HG02678 (cell line): Measurements from ENCODE around the gene CST4.
"Not testable (repeated sequence)": the region's sequence is repeated elsewhere in the genome, so short reads cannot be mapped to it uniquely, and the experiment has no call there.

Experiments
- ATAC-seq: cut with Tn5 transposase; IDR thresholded peaks from one replicate; pipeline ENCODE4 v1.9.1; 2021; ENCODE audit warnings: mild to moderate bottlenecking, moderate library complexity; ENCODE audit not compliant: unreplicated experiment

The CST4 gene, protein sequence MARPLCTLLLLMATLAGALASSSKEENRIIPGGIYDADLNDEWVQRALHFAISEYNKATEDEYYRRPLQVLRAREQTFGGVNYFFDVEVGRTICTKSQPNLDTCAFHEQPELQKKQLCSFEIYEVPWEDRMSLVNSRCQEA

DNA sequence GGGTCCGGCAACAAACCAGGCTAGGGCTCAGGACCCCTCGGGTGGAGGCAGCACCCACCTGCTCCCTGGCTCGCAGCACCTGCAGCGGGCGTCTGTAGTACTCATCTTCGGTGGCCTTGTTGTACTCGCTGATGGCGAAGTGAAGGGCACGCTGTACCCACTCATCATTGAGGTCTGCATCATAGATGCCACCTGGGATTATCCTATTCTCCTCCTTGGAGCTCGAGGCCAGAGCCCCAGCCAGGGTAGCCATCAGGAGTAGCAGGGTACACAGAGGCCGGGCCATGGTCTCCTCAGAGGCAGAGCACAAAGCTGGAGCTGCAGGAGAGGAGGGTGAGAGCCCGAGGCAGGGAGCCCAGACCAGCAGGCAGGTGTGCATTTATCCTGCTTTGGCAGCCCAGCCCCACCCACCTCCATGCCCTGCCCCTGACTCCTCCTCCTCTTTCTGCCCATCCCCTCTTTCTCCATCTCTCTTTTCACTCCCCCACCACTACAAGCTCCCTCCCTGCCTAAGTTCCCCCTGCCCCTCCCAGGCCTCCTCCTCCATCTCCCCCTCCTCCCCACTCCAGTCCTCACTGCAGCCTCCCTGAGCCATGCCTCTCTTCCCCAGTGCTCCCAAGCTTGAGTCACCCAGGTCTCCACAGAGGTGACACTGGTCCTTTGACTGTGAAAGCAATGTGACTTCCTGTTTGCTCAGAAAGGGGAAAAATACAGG lies at the start of gene CST4:
TSS of gene CST4 (minus strand) at position 355 of the 715 bp plus-strand sequence. CDS start at position 286, 69 bp downstream.
- ATAC-seq, result not testable (repeated sequence)

DNA sequence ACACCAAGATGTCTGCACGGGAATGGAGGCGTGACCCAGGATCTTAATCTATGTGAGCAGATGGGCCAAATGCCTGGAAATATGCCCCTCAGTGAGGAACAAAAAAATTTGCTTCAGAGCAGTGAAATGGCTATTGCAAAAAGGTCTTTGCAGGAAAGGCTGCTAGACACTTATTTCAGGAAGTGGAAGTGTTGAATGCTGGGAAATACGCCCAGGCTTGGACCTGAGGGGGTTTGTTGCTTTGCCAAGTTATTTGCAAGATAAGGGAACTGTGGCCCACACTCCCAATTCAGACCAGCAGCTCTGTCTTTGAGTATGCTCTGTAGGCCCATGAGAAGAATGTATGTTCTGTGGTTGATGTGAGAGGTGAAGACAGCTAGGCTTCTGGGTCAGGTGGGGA lies 46.6 kb upstream of the CST4 start:
- not testable (repeated sequence) for ATAC-seq

DNA sequence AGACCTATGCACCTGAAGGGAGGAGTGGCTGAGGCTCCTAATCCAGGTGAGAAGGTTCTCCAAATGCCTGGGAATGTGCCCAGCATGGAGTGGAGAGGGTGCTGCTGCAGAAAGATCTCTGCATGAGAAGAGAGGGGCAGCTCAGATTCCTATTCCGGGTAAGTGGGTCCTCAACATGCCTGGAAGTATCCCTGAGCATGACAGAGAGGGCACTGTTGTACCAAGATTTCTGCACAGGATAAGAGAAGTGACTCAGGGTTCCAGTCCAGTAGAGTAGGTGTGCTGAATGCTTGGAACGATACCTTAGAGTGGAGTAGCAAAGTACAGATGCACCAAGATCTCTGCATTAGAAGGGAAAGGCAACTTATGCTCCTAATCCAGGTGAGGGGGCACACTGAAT lies 46.1 kb upstream of the CST4 start:
- not testable (repeated sequence) for ATAC-seq

DNA sequence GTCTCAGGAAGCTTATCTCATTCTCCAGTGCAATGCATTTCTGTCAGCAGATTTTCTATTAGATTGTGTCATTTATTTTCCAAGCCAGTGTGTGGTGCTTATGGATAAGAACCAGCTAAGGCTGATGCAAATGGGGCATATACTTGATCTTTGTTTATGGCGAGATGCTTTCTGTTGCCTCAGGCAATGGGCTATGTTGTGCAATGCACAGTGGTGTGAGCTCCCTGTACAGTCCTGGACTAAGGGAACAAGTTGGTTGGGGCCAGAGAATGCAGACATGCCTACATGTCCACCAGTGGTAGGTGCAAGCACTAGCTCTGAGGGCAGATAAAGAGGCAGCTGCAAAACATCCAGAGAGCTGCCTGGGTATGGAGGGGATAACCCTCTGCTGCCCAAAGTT lies 45.6 kb upstream of the CST4 start:
- ATAC-seq, result not testable (repeated sequence)

DNA sequence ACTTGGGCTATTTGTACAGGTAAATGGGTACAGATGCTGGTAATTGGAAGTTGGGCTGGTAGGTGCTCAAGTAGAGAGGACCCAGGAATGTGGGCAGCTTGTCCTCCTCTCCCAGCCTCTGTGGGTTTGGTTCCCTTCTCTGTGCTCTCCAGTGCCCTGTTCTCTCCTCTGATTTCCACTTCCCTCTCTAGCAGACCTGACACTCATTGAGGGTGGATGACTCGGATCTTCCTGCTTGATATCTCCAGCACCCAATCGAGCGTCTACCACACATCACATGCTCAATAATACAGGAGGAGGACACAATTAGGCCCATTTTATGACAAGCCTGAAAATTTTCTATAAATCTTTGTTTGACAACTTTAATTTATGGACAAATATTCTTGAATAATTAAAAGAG lies 38.2 kb upstream of the CST4 start:
- no peak for ATAC-seq

DNA sequence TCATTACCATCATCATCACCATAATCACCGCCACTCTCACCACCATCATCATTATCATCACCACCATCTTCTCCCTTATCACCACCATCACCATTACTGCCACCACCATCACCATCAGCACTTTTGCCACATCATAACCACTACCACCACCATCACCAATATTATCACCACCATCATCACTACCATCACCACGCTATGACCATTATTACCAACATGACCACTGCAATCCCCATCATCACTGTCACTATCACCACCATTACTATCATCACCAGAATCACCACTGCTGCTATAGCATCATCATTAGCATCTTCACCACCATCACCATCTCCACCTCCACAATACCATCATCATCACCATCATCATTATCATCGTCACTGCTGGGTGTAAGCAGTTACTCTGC lies 36.3 kb upstream of the CST4 start:
- ATAC-seq, result no peak

DNA sequence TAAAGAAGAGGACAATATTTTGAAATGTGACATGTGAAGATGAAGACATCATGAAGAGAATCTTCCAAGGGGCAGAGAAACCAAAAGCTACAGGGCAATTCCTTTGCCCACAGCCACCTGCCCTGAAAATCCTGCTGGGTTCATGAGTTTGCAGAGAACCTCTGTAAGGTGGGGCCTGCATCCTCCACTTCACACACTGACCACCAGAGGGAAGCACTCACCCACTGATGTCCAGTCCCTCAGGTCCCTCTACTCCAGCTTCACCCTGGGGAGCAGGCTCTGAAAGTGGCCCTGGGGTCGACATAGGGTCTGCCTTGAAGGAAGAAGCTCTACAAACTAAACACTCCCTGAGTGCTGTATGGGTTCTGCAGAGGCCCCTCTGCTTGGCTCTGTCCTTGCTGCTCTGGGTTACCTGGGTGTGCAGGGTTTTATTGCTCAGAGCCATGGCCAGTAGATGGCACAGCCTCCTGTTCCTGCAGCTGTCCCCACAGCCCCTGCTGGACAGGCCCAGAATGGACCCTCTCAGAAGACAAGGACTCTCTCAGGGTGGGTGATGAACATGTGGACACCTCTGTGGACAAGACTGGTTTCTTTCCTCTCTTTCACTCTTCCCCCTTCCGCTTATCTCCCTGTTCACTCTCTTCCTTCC lies 34.9 kb upstream of the CST4 start:
- ATAC-seq, result peak; percentile 71

DNA sequence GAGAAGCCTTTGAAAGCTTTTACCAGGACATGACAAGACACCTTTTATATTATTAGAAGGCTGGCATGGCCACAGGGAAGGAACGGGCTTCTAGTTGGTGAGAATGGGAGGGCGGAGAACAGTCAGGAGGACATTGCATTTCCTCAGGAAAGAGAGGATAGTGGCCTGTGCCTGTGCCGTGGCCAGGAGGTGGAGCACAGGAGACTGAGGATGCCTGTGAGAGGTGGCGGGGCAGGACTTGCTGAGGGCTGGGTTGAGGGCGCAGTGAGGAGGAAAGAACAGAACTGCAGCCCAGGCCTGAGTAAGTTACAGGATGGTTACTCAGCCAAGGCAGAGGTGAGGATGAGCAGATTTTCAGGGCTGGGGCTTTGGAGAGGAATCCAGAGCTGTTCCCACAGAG lies 34.0 kb upstream of the CST4 start:
- ATAC-seq, result not testable (repeated sequence)

DNA sequence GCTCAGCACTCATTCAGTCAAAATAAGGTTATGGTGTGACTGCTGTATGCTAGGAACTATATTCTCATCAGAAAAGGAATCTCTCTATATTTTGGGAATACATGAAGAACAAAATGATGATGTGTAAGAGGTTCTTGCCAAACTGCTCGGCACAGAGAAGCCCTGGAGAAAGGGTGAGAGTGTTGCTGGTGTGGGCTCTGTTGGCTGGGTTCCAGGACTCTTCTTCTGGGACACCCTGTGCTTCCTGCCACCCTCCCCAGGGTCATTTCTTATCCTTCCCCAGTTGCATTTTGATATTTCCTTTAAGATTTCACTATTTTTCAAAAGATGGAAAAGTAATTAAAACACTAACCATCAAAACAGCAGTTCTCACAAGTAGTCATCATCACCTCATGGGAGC lies 33.1 kb upstream of the CST4 start:
- no peak for ATAC-seq

DNA sequence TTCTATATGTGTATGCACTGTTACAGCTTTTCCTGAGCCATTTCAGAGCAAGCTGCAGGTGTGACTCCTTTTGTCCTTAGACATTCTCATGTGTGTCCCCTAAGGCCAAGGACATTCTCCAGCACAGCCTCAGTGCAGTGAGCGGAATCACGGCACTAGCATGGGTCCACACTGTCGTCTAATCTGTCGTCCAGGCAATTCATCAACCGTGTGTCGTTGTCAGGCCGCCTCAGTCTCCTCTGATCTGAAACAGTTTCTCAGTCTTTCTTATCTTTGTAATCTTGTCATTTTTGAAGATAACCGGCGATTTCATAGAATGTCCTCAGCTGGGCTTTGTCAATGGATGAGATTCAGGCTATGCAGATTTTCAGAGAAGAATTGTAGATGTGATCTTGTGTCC lies 30.5 kb upstream of the CST4 start:
- ATAC-seq, result not testable (repeated sequence)

DNA sequence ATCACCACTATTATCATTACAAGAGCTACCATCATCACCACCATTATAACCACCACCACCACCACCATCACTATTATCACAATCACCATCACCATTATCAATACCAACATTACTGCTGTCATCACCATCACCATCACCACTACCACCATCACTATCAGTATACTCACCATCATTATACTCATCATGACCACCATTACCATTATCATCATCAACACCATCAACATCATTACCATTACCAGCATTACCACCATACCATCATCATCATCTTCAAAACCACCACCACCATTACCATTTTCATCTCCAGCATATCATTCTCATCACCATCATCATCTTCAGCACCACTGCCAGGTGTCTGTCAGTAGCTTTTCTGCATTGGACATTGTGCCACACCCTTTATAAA lies 22.9 kb upstream of the CST4 start:
- ATAC-seq, result not testable (repeated sequence)

DNA sequence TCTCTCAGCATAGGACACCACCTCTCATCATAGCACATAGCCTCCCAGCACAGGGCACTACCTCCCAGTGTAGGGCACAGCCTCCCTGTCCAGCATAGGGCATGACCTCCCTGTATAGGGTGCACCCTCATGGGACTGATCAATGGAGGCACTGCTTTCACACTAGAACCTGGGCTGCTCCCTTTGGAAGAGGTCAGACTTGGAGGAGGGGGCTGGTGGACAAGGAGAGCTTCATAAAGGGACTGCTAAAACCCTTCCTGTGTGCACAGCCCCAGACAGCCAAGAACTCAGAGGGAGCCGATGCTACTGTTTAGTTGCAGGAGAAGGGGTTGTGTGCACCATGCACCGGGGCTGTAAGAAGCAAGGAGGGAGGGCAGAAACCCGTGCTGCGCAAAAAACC lies 21.9 kb upstream of the CST4 start:
- ATAC-seq, result no peak

DNA sequence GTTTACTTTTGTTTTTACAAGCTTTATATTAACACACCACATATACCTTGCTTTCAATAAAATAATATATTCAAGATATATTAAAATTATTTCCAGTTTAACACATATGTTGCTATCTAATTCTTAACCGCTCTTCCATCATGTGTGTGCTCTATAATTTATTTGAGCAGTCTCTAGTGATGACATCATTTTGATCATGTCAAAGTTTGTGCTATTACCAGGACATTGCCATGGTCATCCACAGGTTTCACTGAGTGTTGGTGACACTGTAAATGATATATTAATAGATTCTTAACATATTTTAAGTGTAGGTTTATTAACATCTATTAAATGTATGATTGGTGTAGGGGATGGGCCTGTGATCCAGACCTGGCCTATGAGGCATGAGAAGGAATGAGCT lies 17.1 kb upstream of the CST4 start:
- no peak for ATAC-seq

DNA sequence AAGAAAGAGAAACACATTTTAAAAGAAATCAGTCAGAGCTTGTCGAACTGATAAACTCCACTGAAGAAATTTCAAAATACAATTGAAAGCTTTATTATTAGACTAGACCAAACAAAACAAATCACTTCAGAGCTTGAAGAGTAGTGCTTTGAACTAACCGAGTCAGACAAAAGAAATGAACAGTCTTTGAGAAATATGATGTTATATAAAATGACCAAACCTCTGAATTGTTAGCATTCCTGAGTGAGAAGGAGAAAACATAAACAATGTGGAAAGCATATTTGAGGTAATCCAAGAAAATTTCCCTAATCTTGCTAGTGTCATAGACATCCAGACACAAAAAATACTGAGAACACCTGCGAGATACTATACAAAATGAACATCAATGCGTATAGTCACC lies 13.2 kb upstream of the CST4 start:
- no peak for ATAC-seq

DNA sequence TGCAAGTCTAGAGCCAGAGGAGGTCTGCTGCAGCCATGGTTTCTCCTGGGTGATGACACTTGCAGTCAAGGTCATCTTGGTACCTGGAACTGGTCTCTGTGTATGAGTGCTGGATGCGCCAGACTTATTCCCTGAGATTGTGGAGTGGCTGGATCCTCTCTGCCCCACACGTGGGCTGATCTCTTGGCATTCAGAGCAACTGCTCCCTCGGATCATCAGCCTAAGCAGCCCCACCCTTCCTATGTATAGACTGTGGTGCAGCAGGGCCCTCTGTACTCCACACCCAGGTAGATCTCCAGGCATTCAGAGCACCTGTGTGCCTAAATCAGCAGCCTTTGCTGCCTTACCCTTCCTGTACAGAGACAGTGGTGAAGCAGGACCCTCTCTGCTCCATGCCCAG lies 12.1 kb upstream of the CST4 start:
- no peak for ATAC-seq

DNA sequence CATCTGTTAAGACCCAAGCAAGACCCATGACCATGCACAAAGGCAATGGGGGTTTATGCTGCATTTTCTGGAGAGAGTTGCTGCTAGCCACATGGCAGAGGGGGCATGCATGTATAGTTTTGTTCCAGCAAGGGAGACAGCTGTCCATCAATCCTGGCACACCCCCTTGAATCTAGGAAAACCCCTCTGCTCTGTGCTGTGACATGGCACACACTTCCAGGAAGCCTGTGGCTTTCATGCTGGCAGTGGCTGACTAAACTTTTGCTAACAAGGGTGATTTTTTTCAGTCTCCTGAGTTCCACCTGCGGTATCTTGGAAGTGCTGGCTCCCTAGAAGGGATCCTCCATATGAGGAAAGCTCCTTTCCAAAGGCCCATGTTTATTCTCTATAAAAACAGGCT lies 9.1 kb upstream of the CST4 start:
- ATAC-seq, result no peak

DNA sequence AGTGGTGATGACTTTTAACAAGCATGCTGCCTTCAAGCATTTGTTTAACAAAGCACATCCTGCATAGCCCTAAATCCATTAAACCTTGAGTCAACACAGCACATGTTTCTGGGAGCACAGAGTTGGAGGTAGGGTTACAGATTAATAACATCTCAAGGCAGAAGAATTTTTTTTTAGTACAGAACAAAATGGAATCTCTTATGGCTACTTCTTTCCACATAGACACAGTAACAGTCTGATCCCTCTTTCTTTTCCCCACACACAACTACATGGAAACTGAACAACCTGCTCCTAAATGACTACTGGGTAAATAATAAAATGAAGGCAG lies 6.2 kb upstream of the CST4 start:
- ATAC-seq, result not testable (repeated sequence)

DNA sequence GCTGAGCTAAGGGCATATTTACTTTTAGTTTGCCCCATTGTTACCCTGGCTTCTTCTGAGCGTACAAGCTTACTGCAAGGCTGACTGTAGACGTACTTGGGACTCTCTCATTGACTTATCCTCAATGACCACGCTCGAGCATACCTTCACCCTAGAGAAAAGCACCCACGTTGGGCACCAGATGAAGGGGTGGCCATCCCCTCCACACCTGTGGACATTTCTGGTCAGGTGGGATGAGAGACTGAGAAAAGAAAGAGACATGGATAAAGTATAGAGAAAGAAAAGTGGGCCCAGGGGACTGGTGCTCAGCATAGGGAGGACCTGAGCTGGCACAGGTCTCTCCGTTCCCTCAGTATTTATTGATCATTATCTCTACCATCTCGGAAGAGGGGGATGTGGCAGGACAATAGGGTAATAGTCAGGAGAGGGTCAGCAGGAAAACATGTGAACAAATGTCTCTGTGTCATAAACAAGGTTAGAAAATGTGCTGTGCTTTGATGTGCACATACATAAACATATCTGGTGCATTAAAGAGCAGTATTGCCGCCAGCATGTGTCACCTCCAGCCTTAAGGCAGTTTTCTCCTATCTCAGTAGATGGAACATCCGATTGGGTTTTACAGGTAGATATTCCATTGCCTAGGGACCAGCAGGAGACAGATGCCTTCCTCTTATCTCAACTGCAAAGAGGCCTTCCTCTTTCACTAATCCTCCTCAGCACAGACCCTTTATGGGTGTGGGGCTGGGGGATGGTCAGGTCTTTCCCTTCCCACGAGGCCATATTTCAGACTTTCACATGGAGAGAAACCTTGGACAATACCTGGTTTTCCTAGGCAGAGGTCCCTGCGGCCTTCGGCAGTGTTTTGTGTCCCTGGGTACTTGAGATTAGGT lies 5.6 kb upstream of the CST4 start:
- not testable (repeated sequence) for ATAC-seq

DNA sequence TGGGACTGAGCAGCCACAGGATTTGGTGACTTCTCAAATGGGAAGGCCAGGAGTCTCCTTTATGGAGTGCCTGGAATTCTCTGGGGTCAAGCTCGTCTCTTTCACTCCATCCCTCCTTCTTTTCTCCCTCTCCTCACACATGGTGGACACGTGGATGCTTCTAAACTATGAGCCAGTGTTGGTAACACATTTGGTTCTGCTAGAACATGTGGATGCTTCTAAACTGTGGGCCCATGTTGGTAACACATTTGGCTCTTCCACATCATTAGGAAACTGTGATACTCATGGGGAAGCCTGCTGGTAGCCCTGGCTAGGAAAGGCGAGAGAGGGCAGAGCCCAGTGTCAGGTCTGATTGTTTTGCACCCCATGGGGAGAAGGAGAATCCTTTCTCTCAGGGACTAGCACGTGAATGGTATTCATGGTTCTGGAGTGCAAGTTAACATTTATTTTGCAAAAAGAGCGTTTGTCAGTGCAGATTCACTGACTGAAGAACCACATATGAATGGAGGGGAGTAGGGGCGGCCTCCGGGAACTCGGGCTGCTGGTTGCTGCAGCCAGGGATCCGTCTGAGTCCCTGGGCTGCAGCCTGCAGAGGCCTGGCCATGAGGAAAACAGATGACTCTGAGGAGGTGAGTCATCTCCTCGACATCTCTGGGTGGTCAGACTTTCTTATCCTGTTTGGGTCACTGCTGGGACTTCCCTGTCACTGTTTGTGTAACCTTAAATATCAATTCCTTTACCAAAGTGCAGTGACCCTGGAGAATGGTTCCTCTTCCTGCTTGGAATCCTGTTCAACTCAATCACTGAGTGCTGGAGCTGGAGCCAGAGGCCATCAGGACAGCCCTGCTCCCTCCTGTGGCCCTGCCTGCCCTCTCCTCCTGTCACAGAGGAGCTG lies 4.1 kb upstream of the CST4 start:
- not testable (repeated sequence) for ATAC-seq

DNA sequence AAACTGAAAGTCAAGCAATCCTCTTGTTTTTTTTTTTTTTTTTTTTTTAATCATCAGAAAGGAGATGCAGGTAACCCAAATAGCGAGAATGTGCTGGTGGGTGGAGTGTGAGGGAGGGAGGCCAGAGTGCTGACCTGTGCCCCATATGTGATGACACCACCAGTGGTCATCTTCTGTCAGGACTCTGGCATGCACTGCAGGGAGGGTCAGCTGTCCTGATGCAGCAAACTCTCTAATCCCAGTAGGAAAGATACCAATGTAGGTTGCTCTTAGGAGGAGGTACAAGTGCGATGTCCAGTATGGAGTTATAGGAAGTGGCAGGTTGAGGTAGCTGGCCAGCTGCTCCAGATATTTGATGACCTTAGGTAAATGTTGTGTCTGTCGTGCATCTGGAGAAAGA lies 2.8 kb upstream of the CST4 start:
- no peak for ATAC-seq
